GM18870 (cell line): ENCODE results near the gene GID4.
A peak's percentile ranks its signal among the peaks of the same experiment; 100 is the strongest.

Experiments used
- ATAC-seq: cut with Tn5 transposase; IDR thresholded peaks from one replicate; pipeline ENCODE4 v1.9.1; 2021; ENCODE audit warnings: moderate library complexity; ENCODE audit not compliant: unreplicated experiment

The GID4 gene

DNA sequence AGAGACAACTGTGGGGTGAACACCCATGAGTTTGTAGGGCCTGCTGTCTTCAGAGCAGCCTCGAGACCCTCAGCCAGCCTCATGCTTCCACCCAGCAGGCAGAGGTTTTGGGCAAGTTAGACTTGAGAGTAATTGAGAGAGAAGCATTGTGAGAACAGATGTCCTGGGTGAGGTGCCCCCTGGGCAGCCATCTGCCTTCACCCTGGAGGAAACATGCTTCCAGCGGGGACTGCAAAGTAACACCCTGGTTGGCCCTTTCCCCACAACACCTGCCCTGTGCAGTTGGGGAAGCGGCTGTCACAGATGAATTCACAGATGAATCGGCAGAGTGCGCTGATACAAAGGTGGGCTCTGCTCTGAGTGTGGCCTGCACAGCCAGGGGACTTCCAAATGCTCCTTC lies 23.6 kb upstream of the GID4 start:
- no peak for ATAC-seq

DNA sequence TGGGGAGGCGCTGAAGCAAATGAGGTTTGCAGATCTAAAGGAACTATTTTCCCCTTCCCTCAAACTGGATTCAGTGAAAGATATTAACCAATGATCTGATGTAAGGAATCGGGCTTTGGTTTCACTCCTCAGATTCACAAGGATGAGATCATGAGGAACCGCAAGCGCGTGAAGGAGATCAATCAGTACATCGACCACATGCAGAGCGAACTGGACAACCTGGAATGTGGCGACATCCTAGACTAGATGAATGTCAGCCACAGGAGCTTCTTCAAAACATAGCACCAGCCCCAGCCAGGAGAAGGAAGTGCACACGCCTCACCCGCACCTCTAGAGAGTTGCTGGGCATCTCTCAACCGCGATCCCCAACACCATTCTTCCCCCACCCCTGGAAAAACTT lies 22.8 kb upstream of the GID4 start:
- no peak for ATAC-seq

DNA sequence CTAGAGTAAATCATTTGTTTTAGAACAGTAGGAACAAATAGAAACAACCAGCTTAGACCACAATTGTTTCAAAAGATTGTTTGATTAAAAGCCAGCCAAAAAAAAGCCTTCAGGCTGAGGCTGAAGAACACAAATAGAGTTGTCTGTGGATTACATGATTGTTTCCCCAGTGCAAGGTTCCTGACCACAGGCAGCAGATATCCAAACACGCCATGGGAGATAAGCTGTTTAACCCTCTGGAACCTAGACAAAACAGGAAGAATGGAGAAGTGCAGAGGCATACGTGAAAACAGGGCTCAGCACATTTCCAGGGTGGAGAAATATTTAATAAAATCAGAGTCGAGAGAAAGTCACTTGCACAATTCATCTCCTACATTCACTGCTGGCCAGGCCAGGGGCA lies 21.2 kb upstream of the GID4 start:
- ATAC-seq, result no peak

DNA sequence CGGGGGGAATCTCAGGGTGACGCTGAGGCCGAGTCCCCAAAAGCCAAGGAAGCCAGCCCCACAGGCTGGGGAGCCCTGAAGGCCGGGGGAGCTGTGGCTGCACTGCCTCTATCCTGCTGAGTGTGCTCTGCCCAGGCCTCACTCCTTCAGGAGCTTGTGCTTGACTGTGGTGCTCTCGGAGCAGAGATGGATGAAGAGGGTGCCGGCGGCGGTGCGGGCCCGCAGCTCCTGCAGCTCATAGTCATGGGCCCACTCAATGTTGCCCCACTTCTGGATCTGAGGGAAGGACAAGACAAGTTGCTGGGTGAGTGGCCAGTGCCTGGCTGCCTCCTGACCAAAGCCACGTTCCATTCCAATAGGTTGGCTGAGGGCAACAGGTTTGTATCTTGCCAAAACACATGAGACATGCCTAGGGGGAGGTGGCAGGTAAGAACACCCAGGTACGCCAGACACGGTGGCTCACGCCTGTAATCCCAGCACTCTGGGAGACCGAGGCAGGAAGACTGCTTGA lies 20.7 kb upstream of the GID4 start:
- no peak for ATAC-seq

DNA sequence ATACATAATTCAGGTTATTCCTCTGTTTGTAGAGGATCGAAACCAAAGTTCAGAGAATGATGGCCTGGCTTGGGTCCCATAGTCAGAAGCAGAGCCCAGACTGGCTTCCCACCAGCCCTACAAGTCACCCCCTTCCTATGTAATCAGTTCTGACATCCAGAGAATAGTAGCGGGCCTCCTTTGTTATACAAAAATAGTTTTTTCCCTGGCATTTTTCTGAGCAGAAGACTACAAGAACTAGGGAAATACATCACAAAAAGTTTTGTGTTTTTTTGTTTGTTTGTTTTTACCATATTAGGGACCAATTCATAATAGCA lies 19.4 kb upstream of the GID4 start:
- ATAC-seq, result no peak

DNA sequence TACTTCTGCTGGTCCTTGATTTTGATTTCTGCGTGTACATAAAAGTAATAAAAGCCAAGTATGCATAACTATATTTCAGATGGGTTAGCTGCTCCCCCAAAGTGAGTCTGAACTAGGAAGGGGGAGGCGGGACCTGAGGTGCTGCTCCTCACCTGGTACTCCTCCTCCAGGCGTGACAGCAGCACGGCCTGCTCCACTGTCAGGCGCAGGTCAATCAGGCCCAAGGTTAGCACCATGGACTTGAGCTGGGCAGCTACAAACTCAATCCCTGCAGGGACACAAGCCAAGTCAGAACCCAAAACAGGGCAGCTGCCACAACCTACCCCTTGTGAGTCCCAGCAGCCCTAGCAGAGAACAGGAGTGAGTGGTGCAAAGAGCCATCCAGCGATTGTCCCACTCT lies 18.2 kb upstream of the GID4 start:
- no peak for ATAC-seq

DNA sequence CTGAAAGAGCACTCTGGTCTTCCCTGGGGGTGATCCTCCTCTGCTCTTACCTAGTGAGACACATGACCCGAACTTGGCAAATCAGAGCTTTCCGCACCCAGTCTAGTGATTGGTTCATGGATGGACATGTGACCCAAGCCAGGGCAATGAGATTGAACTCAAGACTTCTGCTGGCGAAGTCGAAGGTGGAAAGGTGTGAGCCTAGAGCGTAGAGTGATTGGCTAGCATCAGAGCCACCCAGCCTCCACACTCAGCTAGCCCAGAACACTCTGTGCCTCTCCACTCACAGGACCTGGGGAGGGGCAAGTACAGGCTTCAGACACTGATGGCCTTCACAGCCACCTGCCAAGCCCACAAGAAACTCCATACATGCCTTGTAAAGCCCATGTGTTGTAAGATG lies 17.8 kb upstream of the GID4 start:
- ATAC-seq, result no peak

DNA sequence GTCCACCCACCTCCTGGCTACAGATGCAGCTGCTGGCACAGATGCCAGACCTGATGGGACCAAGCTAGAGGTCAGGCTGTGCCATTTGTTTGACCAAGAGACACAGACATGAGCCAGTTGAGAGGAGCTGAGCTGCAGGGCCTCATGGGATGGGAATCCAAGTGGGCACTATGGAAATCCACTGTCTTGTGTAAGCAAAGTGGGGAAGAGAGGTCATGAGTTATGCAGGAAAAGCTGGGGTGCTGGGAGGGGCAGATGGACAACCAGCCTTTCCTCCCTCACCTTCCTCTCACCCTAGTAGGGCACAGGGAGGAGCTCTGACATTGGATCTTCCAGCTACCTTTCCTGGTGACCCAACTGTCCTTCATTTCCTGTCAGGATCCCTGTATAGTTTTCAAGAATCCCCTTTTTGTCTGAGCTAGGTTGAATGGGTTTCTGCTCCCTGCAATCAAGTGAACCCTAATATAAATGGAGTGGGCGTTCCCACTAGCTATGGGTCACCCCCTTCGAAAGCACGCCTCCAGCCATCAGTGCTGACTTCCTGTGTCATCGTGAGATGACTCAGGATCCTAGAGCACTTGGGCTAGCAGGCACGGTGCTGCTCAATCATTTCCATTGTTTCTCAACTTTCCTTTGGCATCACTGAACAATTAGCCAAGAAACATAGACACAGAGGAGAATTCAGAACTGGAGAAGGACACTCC lies 13.8 kb upstream of the GID4 start:
- ATAC-seq, result peak; percentile 60

DNA sequence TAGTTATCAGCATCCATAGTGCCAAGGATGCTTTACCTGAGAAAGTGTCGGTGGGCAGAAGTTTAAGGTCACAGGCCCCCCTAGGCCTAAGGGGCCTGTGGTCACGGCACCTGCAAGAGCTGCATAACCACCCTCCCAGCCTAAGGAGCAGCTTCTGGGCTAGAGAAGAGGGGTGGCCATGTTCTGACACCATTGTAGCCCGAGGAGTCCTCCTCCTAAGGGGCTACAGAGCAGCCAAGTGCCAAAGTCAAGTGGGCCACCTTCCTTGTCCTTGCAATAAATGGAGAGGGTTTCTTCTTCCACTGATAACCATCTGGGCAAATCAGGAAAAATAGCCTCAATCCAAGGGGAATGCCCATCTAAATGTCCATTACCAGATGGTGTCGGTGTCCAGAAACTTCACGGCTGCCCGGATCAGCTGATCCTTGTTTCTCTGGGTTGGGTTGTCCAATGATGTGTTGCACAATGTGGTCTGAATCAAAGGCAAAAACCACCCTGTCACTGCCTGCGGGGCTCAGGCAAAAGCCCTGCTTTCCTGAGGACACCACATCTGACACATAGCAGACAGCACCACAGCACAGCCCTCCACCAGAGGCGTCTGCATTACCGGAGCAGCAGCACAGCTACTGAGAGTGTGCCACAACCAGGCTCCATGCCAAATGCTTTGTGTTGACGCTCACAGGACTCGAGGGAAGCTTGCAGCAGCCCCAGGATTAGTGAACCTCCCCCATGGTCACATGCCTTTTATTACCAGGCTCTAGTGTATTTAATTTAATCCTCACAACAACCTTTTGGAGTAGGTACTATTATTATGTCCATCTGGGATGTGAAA lies 13.0 kb upstream of the GID4 start:
- ATAC-seq, result no peak

DNA sequence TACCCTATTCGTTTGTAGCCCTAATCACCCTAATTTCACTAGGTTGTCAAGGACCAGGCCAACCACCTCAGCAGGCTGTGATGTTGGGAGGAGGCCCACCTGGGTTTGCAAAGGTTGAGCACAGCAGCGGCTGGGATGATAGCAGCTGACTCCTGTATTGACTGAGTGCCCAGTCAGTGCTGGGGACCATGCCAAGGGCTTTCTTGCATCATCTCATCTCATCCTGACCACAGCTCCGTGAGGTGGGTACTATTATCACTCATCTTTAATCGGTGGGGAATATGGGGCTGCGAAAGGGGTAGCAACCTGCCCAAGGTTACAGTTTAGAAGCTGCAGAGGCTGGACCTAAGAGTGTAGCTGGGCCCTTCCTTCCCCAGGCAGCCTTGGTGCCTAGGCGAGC lies 11.9 kb upstream of the GID4 start:
- no peak for ATAC-seq

DNA sequence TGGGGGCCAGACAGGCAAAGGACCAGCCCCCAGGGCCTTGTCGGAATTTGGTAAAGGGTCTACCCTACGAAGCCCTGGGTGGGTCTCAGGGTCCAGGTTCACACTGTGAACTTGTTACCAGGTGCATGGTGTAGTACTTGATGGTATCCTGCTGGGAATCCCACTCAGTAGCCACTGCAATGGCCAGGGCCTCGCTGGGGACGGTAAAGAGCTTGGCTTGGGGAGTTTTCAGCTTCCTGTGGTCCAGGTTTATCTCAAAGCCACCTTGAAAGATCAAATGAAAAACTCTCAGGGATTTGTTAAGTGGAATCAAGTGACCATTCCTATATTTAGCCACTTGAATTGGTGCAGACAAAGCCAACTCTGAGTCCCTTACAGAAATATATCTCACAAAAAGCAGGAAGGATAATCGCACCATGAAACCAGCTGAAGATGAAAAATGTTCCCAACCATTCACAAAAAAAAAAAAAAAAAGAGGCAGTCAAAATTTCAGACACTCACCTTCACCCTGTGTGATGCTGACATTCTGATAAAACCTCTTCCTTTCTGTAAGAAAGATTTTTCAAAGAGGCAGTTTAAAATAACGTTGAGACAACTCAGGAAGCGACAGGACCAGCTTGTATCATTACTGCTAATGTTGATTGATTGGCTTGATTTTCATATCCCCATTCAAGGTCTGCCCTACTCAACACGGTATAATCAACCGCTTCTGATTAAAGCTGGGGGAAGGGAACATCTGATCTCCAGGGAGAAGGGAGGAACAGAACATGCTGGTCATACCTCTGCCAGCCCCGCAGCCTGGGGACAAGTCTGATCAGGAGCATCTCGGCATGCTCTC lies 10.9 kb upstream of the GID4 start:
- ATAC-seq, result no peak

DNA sequence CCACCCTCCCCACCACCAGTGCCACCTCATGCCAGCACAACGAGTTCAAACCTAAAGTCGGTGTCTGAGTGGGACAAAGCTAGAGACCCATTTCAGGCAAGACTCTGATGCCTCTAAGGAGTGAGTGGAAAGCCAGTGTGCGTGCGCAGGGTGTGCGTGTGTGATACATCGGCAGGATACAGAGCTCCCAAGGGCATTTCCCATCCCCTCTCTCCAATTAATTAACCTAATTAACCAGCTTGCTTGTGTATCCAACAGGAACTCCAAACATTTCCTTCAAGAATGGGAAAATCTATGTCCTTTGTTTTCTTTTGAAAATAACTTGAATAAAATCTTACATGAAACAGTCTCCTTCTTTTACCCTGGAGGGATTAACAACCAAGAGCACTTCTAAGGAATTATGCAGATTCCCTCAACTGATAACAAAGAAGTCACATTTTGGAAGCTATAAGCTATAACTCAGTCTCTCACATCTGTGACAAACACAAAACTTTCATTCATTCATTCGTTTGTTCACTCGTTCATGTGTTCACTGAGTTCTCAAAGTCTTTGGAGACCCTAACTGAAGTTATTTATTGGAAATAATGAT lies 10.2 kb upstream of the GID4 start:
- no peak for ATAC-seq

DNA sequence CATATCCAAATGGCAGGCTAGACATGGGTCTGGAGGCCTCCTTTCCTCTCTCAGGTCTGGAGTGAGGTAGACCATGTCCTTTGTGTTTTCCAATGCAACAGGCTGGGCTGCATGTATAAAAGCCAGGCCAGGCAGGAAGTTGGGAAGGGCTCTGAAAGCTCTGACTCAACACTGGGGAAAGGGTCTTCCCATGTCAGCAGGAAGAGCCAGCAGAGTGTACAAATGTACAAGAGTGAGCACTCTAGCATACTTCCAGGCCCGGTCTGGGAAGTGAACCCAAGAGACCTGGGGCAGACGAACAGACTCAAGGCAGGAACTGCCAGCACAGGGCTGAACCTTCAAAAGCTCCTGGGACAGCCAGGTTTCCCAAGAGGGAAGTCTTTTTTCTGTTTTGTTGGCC lies 7.3 kb upstream of the GID4 start:
- ATAC-seq, result no peak

DNA sequence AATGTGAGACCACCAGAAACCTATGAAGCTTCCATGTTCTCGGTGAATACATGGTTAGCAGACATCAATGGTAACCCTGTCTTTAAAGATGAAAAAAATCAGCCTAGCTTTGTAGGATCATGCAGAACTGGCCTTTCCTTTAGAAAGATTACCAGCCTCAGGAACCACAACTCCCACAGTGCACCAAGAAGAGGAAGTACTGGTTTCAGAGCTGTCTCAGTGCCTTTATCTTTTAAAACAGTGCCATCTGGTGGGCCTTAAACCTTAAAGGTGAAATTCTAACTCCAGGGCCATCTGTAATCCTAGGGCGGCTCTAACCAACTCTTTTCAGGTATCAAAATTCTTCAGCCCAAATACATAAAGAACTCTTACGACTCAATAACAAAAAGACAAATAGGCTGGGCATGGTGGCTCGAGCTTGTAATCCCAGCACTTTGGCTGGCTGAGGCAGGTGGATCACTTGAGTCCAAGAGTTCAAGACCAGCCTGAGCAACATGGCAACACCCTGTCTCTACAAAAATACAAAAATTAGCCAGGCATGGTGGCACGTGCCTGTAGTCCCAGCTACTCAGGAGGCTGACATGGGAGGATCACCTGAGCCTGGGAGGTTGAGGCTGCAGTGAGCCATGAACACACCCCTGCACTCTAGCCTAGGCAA lies 5.6 kb upstream of the GID4 start:
- ATAC-seq, result no peak

DNA sequence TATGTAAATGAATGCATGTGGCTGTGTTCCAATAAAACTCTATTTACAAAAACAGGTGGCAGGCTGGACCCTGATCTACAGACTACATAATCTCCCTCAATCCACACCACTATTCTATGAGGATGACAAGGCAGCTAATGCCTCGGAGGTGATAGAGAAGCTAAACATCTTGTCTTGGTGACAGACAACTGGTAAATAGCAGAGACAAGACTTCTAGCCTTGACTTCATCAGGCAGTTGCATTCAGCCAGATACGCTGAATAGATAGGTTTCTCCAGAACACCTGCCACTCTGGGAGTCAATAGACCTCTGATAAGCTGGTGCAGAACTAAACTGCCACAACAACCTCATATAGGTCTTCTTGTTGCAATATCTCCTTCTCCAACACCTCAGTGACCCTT lies 3.5 kb upstream of the GID4 start:
- no peak for ATAC-seq

DNA sequence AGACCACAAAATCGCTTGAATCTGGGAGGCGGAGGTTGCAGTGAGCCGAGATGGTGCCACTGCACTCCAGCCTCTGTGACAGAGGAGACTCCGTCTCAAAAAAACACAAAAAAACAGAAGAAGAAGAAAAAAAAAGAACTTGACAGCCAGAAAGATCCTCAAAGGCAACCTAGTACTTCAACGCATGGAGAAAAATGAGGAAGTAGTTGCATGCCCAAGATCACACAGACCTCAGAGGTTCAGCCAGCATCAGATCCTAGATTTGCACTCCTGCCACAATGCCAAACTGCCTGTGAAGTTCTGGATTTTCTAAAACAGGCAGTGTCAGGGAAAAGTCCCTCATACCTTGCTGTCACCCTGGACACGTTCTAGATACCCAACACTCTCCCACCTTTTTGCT lies 1.7 kb upstream of the GID4 start:
- no peak for ATAC-seq

DNA sequence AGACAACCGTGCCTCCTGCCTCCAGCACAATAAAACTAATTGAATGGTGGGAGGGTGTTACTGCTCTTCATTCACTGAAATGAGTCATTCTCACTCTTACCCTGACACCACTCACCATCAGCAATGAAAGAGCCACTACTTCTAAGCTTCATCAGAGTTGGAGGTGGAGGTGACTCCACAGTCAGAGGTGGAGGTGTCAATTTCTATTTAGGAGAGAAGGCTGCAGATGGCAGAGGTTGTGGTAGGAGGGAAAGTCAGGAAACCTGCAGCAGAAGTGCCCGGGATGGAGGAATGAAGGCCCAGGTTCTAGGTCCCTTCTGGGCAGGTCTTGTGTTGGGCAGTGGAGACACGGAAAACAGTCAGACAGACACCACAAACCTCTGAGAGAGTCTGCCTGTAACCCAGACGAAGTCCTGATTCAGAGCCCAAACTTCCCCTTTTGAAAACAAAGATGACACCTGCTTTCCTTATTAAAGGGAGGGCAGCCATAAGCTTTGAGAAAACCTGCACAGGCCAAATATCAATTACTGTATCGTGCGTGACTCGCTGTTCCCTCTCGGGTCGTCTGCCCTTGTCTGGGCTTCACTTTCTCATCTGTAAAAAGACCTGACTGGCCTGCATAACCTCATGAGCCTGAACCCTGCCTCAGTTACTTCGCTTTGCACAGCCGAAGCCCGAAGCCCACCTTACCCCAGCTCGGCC lies 908 bp upstream of the GID4 start:
- ATAC-seq, result no peak

DNA sequence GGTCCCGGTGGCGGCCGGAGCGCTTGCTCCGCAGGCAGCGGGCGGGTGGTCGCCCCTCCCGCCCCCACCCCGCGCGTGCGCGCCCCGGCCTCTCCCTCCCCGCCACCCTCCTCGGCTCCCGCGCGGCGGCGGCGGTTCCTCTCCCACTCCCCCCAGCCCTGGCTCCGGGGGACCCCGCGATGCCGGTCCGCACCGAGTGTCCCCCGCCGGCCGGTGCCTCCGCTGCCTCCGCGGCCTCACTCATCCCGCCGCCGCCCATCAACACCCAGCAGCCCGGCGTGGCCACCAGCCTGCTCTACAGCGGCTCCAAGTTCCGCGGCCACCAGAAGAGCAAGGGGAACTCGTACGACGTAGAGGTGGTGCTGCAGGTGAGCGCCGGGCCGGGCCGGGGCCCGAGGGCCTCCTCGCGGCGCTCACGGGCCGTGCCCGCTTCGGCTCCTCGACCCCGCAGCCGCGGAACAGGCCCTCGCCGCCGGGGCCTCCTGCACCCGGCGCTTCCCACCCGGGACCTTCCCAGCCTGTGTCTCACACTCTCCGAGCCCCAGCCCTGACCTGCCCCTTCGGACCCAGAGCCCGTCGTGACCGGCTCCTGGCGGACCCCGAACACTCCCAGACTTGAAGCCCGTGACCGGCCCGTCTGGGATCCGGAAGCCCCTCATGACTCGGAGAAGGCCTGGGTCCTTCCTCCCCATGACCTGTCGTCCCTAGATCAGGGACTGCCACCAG lies 490 bp downstream of the GID4 start:
- ATAC-seq, result no peak

DNA sequence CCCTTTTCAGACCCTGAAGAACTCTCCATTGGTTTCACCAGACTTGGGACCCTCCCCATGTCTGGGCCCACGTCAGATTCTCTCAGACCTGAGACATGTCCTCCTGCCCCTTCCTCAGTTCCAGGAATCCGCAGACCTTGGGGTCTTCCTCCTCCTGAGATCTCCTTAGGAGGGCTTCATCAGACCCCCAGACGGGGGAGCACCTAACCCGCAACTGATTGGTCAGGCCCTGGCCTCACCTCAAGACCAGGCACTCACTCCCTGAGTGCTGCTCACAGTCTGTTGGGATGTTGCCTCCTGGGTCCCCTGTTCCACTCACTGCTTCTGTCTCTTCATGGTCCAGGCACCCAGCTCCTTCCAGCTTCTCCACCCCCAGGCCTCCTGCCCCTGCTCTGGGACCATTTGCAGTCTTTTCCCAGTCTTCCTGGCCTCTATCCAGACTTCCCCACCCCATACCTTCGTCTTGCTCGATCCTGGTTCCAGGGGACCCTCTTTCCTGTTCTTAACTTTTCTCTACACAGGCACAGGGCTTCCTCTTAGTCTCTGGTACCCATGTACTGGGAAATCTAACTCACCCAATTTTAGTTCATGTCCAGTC lies 1.2 kb downstream of the GID4 start:
- ATAC-seq, result no peak
